ENCODE data around the gene ZNF292. TPM values are rescaled to one million over a fixed set of nuclear protein-coding genes. Genes with fewer than 3 reads are reported as not detected.

The ZNF292 gene
- total RNA-seq, 4 donors from 2014 or later = 62.5 to 74.7 (median 69.3) TPM

- H3K27me3 ChIP-seq = no peaks in the 10 kb centered on the region
- no peak for DNase-seq
- no peaks in the 10 kb centered on the region for H3K9me3 ChIP-seq
- TF ChIP-seq CTCF (IDR thresholded peaks at IDR 0.05) (no peak), POLR2A (IDR thresholded peaks at IDR 0.05) (no peak)
- H3K27ac ChIP-seq = no peak overlapping the region
- no peaks in the 10 kb centered on the region for H3K36me3 ChIP-seq
- no peak overlapping the region for H3K4me3 ChIP-seq
- H3K4me1 ChIP-seq = peaks cover 0 to 37% (median 13%) of the 10 kb centered on the region in 4 donors
Observed at GRCh38 chr6:87161299-87161698, 5.9 kb downstream of the ZNF292 start.

GRCh38 chr6:87164004-87164403 lies 8.6 kb downstream of the ZNF292 start:
- TF ChIP-seq POLR2A (IDR thresholded peaks at IDR 0.05) (no peak), CTCF (IDR thresholded peaks at IDR 0.05) (no peak)
- Histone ChIP-seq H3K36me3 (no peaks in the 10 kb centered on the region), H3K9me3 (no peaks in the 10 kb centered on the region), H3K27ac (no peak overlapping the region), H3K27me3 (no peaks in the 10 kb centered on the region), H3K4me1 (peaks cover 0 to 19% (median 3%) of the 10 kb centered on the region in 4 donors), H3K4me3 (no peak overlapping the region)
- DNase-seq = no peak

GRCh38 chr6:87164506-87164905 lies 9.1 kb downstream of the ZNF292 start:
- Histone ChIP-seq H3K9me3 (no peaks in the 10 kb centered on the region), H3K27ac (no peak overlapping the region), H3K27me3 (no peaks in the 10 kb centered on the region), H3K4me3 (no peak overlapping the region), H3K36me3 (no peaks in the 10 kb centered on the region), H3K4me1 (peaks cover 0 to 17% (median 3%) of the 10 kb centered on the region in 4 donors)
- TF ChIP-seq CTCF (IDR thresholded peaks at IDR 0.05) = no peak
- no peak for DNase-seq

GRCh38 chr6:87165185-87165584 lies 9.8 kb downstream of the ZNF292 start:
- Histone ChIP-seq H3K9me3 (no peaks in the 10 kb centered on the region), H3K27me3 (no peaks in the 10 kb centered on the region), H3K27ac (no peak overlapping the region), H3K4me1 (peaks cover 0 to 12% (median 2%) of the 10 kb centered on the region in 4 donors), H3K4me3 (no peak overlapping the region), H3K36me3 (no peaks in the 10 kb centered on the region)
- DNase-seq = no peak
- no peak for TF ChIP-seq POLR2A (IDR thresholded peaks at IDR 0.05)
- no peak for TF ChIP-seq CTCF (IDR thresholded peaks at IDR 0.05)

- peaks cover 0 to 6% (median 1%) of the 10 kb centered on the region in 4 donors for H3K4me1 ChIP-seq
Observed at GRCh38 chr6:87171938-87172633, 16.7 kb downstream of the ZNF292 start.

More at GRCh38 chr6:87171938-87172633, 16.7 kb downstream of the ZNF292 start:
- TF ChIP-seq POLR2A (IDR thresholded peaks at IDR 0.05) (no peak), CTCF (IDR thresholded peaks at IDR 0.05) (no peak)
- Histone ChIP-seq H3K27ac (no peak overlapping the region), H3K4me3 (no peak overlapping the region), H3K27me3 (no peaks in the 10 kb centered on the region), H3K36me3 (no peaks in the 10 kb centered on the region), H3K9me3 (no peaks in the 10 kb centered on the region)
- no peak for DNase-seq

All from Peyer's patch (tissue), 4 donors.